ENCODE results near the gene SUPT20HL2.
"Not testable (repeated sequence)": the region's sequence is repeated elsewhere in the genome, so short reads cannot be mapped to it uniquely, and the experiment has no call there.

The SUPT20HL2 gene

DNA sequence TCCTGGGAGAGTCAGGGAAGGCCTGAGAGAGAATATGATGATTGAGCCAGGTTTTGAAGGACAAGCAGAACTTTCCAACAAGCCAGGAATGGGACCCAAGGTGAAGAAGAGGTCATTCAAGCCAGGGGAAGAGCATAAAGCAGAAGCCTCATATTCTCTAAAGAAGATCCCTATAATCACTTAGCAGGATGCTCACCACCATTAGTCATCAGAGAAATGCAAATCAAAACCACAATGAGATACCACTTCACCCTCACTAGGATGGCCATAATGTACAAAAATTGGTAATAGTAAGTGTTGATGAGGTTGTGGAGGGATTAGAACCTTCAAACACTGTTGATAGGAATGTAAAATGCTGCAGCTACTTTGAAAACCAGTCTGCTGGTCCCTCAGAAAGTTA, 26.0 kb upstream of the SUPT20HL2 start:
- Histone ChIP-seq H3K9ac (no peak overlapping the region), H3K4me2 (no peak overlapping the region), H3K9me3 (no peaks in the 10 kb centered on the region), H4K20me1 (no peaks in the 10 kb centered on the region), H3K4me3 (no peak overlapping the region), H3K4me1 (no peaks in the 10 kb centered on the region), H3K36me3 (no peaks in the 10 kb centered on the region), H3K27ac (no peak overlapping the region), H3K27me3 (no peaks in the 10 kb centered on the region)
- no peak for TF ChIP-seq Cebpa-rat (IDR thresholded peaks at IDR 0.05)

DNA sequence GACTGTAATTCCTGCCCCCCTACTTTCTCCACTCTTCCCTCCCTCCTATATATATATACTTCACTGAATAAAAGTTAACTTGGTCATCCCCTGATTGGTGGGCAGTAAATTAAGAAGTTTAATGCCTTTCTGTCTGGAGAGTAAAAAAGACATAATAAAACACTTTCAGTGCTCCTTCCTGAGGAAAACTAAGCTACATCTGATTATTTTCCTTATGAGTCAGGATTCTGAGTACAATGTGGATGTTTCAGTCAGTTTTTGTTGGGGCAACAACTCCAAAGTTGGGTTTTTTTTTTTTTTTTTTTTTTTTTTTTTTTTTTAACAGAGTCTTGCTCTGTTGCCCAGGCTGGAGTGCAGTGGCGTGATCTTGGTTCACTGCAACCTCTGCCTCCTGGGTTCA, 22.0 kb upstream of the SUPT20HL2 start:
- H3K27me3 ChIP-seq: no peaks in the 10 kb centered on the region
- no peak overlapping the region for H3K4me2 ChIP-seq
- no peak overlapping the region for H3K9ac ChIP-seq
- no peak for TF ChIP-seq Cebpa-rat (IDR thresholded peaks at IDR 0.05)
- H3K36me3 ChIP-seq: no peaks in the 10 kb centered on the region
- no peak overlapping the region for H3K27ac ChIP-seq
- H4K20me1 ChIP-seq: no peaks in the 10 kb centered on the region
- 0 out of 2 replicates have a peak, but pooled peaks cover 3% of the 10 kb centered on the region for H3K9me3 ChIP-seq
- 0 out of 2 replicates have a peak, but pooled peaks cover 4% of the 10 kb centered on the region for H3K4me1 ChIP-seq
- H3K4me3 ChIP-seq: no peak overlapping the region

- H3K27me3 ChIP-seq: no peaks in the 10 kb centered on the region
- 0 out of 2 replicates have a peak, but pooled peaks cover 4% of the 10 kb centered on the region for H3K4me1 ChIP-seq
- no peaks in the 10 kb centered on the region for H4K20me1 ChIP-seq
- no peak for TF ChIP-seq Cebpa-rat (IDR thresholded peaks at IDR 0.05)
- no peak overlapping the region for H3K4me3 ChIP-seq
- H3K27ac ChIP-seq: no peak overlapping the region
- no peak overlapping the region for H3K9ac ChIP-seq
- H3K9me3 ChIP-seq: 0 out of 2 replicates have a peak, but pooled peaks cover 3% of the 10 kb centered on the region
- H3K36me3 ChIP-seq: no peaks in the 10 kb centered on the region
- H3K4me2 ChIP-seq: no peak overlapping the region
Observed at GRCh38 chrX:24334461-24334860, 20.6 kb upstream of the SUPT20HL2 start.

DNA sequence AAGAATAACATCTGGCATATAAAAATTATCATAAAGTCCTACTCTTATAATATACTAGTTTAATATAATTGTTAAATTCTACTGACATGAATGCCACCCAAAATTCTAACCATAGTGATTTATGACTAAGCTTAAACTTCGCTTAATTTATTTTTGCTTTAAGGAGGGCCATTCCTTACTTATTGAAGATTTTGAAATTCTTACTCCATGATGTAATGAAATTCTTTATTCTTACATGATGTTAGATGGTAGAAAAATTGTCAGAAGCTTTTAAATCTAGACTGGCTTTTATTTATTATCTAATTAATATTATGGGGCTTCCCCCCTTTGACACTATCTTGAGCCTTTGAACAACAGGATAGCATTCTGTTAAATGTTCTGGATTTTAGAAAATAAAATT, 19.5 kb upstream of the SUPT20HL2 start:
- Histone ChIP-seq H4K20me1 (no peaks in the 10 kb centered on the region), H3K27me3 (no peaks in the 10 kb centered on the region), H3K36me3 (no peaks in the 10 kb centered on the region), H3K4me3 (no peak overlapping the region), H3K9ac (no peak overlapping the region), H3K27ac (no peak overlapping the region), H3K9me3 (0 out of 2 replicates have a peak, but pooled peaks cover 3% of the 10 kb centered on the region), H3K4me1 (0 out of 2 replicates have a peak, but pooled peaks cover 4% of the 10 kb centered on the region), H3K4me2 (no peak overlapping the region)
- TF ChIP-seq Cebpa-rat (IDR thresholded peaks at IDR 0.05): no peak

DNA sequence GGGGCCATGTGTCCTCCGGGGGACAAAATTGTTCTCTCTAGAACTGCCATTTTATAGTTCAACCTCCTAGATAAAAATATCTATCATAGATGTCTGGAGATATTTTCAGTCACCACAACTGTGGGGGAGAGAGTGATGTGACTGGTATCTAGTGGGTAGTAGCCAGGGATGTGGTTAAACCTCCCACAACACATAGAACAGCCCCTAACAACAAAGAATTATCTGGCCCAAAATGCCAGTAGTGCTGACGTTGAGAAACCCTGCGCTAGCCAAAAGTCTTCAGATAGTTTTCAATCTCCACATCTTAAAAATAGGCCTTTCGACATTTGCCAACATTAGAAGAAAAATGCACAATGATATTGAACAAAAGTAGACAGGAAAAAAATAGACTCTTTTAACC, 19.0 kb upstream of the SUPT20HL2 start:
- no peaks in the 10 kb centered on the region for H3K27me3 ChIP-seq
- 0 out of 2 replicates have a peak, but pooled peaks cover 4% of the 10 kb centered on the region for H3K4me1 ChIP-seq
- H3K9me3 ChIP-seq: 0 out of 2 replicates have a peak, but pooled peaks cover 3% of the 10 kb centered on the region
- no peaks in the 10 kb centered on the region for H3K36me3 ChIP-seq
- no peak overlapping the region for H3K27ac ChIP-seq
- no peak for TF ChIP-seq Cebpa-rat (IDR thresholded peaks at IDR 0.05)
- no peak overlapping the region for H3K9ac ChIP-seq
- no peak overlapping the region for H3K4me3 ChIP-seq
- no peak overlapping the region for H3K4me2 ChIP-seq
- H4K20me1 ChIP-seq: no peaks in the 10 kb centered on the region

- TF ChIP-seq Cebpa-rat (IDR thresholded peaks at IDR 0.05): no peak
Observed at GRCh38 chrX:24325231-24325630, 11.4 kb upstream of the SUPT20HL2 start.

DNA sequence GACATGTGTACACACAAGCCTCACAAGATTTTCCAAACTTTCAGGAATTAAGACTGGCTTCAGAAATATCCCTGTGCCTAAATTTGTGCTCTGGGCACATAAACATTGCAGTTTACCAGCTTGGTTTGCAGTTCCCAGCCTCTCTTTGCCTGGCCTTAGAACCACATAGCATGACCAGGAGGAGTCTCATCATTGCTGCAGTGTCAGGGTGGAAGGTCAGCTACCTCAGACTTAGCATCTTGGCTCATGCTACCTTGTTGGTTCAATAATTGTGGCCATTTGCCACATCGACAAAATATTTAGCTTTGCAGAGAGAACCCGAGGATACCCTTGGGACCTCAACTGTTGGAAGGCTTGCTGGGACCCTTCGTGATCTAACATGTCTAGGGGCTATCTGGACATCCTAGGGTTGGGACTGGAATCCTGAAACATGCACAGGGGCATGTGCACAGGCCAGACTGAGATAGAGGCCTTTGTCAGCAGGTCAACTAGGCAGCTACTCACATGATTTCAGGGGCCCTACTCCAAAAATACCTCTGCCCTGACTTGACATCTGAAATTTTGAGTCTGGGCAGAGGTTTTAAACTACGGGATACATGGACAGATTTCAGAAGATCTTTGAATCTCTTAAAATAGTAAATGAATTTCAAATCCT, 8.0 kb upstream of the SUPT20HL2 start:
- no peak for TF ChIP-seq Cebpa-rat (IDR thresholded peaks at IDR 0.05)
- Histone ChIP-seq H3K4me1 (no peaks in the 10 kb centered on the region), H3K36me3 (no peaks in the 10 kb centered on the region)

More at GRCh38 chrX:24325231-24325630, 11.4 kb upstream of the SUPT20HL2 start:
- no peak overlapping the region for H3K4me2 ChIP-seq
- H3K36me3 ChIP-seq: no peaks in the 10 kb centered on the region
- no peaks in the 10 kb centered on the region for H3K9me3 ChIP-seq
- no peak overlapping the region for H3K9ac ChIP-seq
- no peak overlapping the region for H3K27ac ChIP-seq
- no peaks in the 10 kb centered on the region for H3K27me3 ChIP-seq
- no peak overlapping the region for H3K4me3 ChIP-seq
- H4K20me1 ChIP-seq: no peaks in the 10 kb centered on the region
- H3K4me1 ChIP-seq: no peaks in the 10 kb centered on the region

DNA sequence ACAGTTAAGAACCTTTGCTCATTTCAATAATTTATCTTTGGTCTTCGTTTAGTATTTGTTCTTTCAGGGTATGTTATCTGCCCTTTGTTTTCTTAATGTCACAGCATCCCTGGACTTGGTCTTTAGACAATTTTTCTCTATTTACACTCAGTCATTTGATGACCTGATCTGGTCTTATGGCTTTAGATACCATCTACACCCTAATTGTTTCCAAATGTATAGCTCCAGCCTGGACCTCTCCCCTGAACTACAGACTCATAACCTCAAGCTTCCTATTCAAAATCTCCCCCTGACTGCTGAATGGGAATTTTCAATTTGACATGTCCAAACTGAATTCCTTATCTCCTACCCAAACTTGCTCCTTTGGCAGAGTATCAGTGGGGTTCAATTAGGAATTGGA, 3.7 kb upstream of the SUPT20HL2 start:
- H3K9me3 ChIP-seq: no peaks in the 10 kb centered on the region
- no peak overlapping the region for H3K4me2 ChIP-seq
- TF ChIP-seq Cebpa-rat (IDR thresholded peaks at IDR 0.05): no peak
- no peaks in the 10 kb centered on the region for H4K20me1 ChIP-seq
- H3K27ac ChIP-seq: no peak overlapping the region
- no peaks in the 10 kb centered on the region for H3K36me3 ChIP-seq
- no peak overlapping the region for H3K4me3 ChIP-seq
- H3K4me1 ChIP-seq: no peaks in the 10 kb centered on the region
- no peaks in the 10 kb centered on the region for H3K27me3 ChIP-seq
- no peak overlapping the region for H3K9ac ChIP-seq

More for the DNA sequence above, 8.0 kb upstream of the SUPT20HL2 start:
- no peaks in the 10 kb centered on the region for H4K20me1 ChIP-seq
- no peak overlapping the region for H3K9ac ChIP-seq
- H3K27me3 ChIP-seq: no peaks in the 10 kb centered on the region
- no peak overlapping the region for H3K4me2 ChIP-seq
- no peaks in the 10 kb centered on the region for H3K9me3 ChIP-seq
- no peak overlapping the region for H3K4me3 ChIP-seq
- H3K27ac ChIP-seq: no peak overlapping the region

GRCh38 chrX:24316111-24316510, 2.2 kb upstream of the SUPT20HL2 start:
- Histone ChIP-seq H3K9me3 (no peaks in the 10 kb centered on the region), H3K4me1 (no peaks in the 10 kb centered on the region), H3K4me3 (no peak overlapping the region), H3K27me3 (no peaks in the 10 kb centered on the region), H3K9ac (no peak overlapping the region), H4K20me1 (no peaks in the 10 kb centered on the region), H3K36me3 (no peaks in the 10 kb centered on the region), H3K27ac (no peak overlapping the region), H3K4me2 (no peak overlapping the region)
- no peak for TF ChIP-seq Cebpa-rat (IDR thresholded peaks at IDR 0.05)

DNA sequence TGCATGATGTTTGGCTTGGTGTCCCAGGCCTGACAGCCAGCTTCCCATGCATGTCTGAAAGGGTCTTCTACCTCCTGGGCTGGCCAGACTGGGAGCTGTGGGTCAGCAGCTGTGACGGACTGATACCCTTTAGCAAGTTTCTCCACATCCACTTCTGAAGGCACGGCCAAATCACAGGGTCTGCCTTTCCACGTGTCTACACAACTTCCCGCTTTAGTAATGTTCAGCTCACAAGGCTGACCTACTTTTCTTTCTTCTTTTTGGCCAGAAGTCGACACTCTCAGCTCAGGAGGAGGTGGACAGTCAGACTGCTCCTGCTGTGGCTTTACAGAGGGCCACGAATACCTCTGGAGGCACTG, 1.6 kb downstream of the SUPT20HL2 start:
- not testable (repeated sequence) for H3K9ac ChIP-seq, H3K4me3 ChIP-seq, H3K4me1 ChIP-seq, H4K20me1 ChIP-seq, H3K36me3 ChIP-seq, H3K4me2 ChIP-seq, H3K27me3 ChIP-seq, H3K27ac ChIP-seq, H3K9me3 ChIP-seq

DNA sequence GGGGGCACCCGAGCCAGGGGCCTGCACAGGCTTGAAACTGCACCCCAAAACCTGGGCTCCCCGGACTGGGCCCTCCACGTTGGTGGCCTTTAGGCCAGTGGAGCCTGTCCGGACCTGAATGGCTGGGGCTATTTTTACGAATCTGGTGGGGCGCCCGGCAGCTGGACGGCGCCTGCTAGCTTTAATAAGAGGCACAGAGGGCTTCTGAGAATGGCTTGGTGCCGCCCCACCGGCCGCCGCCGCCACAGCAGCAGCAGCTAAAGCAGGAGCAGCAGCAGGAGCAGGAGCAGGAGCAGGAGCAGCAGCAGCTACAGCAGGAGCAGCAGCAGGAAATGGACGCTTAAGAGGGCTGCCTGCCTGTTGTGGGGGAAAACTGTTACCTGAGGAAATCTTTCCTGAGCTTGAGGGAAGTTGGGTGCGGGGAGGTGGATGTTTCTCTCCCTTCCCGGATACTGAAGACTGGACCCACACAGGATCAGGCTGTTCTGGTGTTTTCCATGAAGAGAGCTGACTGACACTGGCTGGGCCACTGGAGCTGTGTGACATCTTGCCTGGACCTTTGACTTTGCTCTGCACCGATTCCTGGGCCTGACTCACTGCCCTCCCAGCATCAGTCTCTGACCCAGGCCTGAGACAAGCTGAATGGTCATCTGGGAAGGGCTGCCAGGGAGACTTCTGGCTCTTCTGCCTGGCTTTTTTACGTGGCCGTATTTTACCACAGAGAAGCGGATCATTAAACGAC, 2.2 kb downstream of the SUPT20HL2 start:
- H3K9ac ChIP-seq, H3K4me2 ChIP-seq, H3K4me3 ChIP-seq, H3K27me3 ChIP-seq, H3K36me3 ChIP-seq, H3K4me1 ChIP-seq, H4K20me1 ChIP-seq, H3K27ac ChIP-seq, H3K9me3 ChIP-seq: not testable (repeated sequence)

GRCh38 chrX:24310916-24311315, 3.0 kb downstream of the SUPT20HL2 start:
- not testable (repeated sequence) for H3K4me2 ChIP-seq, H4K20me1 ChIP-seq, H3K27ac ChIP-seq, H3K27me3 ChIP-seq, H3K9ac ChIP-seq, H3K4me1 ChIP-seq, H3K36me3 ChIP-seq, H3K9me3 ChIP-seq, H3K4me3 ChIP-seq

DNA sequence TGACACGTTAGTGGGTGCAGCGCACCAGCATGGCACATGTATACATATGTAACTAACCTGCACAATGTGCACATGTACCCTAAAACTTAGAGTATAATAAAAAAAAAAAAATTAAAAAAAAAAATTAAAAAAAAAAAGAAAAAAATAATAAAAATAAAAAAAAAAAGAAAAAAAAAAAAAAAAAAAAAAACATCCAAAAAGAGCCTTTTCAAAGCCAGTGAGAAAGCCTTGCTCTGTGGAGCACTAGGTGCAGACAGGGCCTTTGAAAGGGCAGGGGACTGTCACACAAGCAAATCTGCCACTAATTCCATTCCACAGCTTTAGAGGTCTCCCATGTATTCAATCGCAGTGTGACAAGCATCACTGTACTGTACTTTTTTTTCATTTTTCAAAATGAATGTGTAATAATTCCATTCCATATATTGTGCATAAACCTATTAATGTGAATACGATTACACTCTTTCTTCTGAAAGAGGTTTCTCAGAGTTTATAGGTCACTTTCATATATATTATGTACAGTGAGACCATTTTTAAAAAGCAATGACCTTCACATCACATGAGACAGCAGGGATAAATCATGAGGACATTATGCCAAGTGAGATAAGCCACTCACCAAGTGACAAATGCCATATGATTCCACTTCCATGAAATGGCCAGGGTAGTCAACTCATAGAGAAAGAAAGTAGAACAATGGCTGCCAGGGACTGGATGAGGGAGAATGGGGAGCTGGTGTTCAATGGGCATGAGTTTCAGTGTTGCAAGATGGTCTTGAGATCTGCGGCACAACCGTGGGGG, 4.1 kb downstream of the SUPT20HL2 start:
- not testable (repeated sequence) for H3K9ac ChIP-seq, H3K27me3 ChIP-seq, H3K4me3 ChIP-seq, H3K4me1 ChIP-seq, H3K4me2 ChIP-seq, H3K27ac ChIP-seq, H3K36me3 ChIP-seq, H4K20me1 ChIP-seq, H3K9me3 ChIP-seq
